ENCODE measurements around the gene GSTO1.

GSTO1 gene

DNA sequence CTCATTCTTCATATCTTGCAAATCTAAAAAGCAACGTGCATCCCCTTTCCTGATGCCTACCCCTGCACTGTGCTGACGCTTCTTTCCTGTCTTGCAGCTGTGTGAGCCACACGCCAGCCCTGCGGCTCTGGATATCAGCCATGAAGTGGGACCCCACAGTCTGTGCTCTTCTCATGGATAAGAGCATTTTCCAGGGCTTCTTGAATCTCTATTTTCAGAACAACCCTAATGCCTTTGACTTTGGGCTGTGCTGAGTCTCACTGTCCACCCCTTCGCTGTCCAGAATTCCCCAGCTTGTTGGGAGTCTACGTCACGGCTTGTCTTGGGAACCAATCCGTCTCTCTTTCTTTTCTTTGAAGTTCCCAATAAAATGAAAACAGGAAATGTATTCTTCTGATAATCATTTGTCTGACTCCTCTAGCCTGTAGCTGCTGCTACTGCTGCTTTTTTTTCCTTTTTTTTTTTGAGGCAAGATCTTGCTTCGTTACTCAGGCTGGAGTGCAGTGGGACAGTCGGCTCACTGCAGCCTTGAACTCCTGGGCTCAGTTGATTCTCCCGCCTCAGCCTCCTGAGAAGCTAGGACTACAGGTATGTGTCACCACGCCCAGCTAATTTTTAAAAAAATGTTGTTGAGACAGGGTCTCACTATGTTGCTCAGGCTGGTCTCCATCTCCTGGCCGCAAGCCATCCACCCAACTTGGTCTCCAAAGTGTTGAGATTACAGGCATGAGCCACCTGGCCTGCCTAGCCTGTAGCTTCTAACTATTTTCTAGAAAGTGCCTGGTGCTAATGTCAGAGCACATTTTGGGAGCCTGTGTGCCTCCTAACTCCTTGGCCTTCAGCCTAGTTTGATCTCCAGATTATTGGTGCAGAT is 44.6 kb downstream of the GSTO1 start:
- TF ChIP-seq, protein P1, sequence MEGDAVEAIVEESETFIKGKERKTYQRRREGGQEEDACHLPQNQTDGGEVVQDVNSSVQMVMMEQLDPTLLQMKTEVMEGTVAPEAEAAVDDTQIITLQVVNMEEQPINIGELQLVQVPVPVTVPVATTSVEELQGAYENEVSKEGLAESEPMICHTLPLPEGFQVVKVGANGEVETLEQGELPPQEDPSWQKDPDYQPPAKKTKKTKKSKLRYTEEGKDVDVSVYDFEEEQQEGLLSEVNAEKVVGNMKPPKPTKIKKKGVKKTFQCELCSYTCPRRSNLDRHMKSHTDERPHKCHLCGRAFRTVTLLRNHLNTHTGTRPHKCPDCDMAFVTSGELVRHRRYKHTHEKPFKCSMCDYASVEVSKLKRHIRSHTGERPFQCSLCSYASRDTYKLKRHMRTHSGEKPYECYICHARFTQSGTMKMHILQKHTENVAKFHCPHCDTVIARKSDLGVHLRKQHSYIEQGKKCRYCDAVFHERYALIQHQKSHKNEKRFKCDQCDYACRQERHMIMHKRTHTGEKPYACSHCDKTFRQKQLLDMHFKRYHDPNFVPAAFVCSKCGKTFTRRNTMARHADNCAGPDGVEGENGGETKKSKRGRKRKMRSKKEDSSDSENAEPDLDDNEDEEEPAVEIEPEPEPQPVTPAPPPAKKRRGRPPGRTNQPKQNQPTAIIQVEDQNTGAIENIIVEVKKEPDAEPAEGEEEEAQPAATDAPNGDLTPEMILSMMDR (IDR thresholded peaks at IDR 0.05; ENCODE audit: unreplicated experiment in 3 of 3), result no peak
- peaks cover 24% of the 10 kb centered on the region for H3K4me1 Mint-ChIP-seq
- H3K36me3 Mint-ChIP-seq (ENCODE audit: low read depth), result no peaks in the 10 kb centered on the region
- peak overlapping the region in 1 of 3 experiments; percentile 5 for H3K4me3 Mint-ChIP-seq
- peaks cover 4% of the 10 kb centered on the region for H3K27me3 Mint-ChIP-seq (ENCODE audit: low read depth)
- H3K27ac Mint-ChIP-seq, result peak overlapping the region in 2 of 3 experiments; percentile 62 to 73
- H3K9me3 Mint-ChIP-seq, result peaks cover 2% of the 10 kb centered on the region

DNA sequence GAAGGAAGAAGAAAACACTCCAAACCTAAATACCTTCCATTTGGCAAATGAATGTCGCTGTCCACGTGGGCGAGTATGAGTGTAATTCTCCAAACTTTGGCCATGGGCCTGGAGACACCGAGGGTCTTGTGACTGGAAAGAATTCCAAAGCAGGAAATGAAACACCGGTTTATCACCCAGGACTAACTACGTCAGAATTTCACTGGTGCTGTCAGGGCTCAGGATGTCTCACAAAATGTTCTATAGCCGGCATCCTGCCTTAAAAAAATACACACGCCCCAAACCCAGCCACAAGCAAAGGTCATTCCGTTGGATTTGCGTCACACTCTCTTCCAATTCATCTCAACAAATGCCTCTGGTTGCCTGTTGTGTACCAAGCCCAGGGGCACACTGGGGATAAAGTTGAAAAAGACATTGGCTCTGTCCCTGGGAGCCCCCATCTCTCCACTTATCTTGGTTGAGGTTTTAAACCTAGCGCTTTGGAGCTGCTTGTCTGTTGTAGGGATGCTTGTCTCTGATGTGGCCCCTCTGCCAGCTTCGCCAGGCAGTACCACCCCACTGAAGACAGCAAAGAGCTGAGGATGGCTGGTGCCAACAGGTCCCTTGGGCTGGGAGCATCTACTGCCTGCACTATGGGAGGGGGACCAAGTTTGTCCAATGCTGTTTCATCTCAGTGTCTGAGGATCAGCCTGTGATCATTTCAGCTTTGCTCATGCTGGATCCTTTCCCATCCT is 45.5 kb downstream of the GSTO1 start:
- Mint-ChIP-seq H3K27ac (peak overlapping the region in 1 of 3 experiments; percentile 73), H3K4me3 (no peak overlapping the region), H3K4me1 (peaks cover 29% of the 10 kb centered on the region), H3K9me3 (peaks cover 2% of the 10 kb centered on the region), H3K27me3 (ENCODE audit: low read depth) (peaks cover 4% of the 10 kb centered on the region), H3K36me3 (ENCODE audit: low read depth) (no peaks in the 10 kb centered on the region)
- TF ChIP-seq, protein P1 (IDR thresholded peaks at IDR 0.05; ENCODE audit: unreplicated experiment in 3 of 3), result no peak

DNA sequence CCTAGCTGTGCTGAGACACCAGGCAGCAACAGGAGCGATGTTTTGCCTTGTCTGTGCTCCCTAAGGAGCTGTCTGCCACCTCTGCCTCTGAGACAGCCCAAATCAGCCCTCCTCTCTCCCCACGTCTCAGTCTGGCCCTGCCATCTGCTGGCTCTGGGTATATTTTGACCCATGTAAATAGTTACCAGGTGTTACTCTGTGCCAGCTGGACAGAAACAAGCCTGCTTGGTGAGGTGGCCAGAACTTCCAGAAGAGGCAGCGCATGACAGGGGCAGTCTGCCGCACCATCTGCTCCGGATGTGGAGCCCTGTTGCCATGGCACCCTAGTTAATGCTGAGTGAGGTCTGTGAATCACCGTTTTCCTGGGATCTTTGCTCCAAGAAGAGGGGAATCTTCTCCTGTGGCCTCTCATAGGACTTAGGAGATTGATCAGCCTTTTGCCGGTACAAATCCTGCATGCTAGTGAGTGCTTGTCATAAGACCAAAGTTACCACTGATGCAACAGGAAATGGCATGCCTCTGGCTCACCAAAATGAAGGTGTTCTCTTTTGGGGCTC is 46.1 kb downstream of the GSTO1 start:
- Mint-ChIP-seq H3K27me3 (ENCODE audit: low read depth) (peaks cover 8% of the 10 kb centered on the region), H3K36me3 (ENCODE audit: low read depth) (no peaks in the 10 kb centered on the region), H3K4me1 (peaks cover 33% of the 10 kb centered on the region), H3K9me3 (peaks cover 2% of the 10 kb centered on the region), H3K4me3 (no peak overlapping the region), H3K27ac (peak overlapping the region in 2 of 3 experiments; percentile 15 to 73)
- TF ChIP-seq, protein P1 (IDR thresholded peaks at IDR 0.05; ENCODE audit: unreplicated experiment in 3 of 3), result no peak

DNA sequence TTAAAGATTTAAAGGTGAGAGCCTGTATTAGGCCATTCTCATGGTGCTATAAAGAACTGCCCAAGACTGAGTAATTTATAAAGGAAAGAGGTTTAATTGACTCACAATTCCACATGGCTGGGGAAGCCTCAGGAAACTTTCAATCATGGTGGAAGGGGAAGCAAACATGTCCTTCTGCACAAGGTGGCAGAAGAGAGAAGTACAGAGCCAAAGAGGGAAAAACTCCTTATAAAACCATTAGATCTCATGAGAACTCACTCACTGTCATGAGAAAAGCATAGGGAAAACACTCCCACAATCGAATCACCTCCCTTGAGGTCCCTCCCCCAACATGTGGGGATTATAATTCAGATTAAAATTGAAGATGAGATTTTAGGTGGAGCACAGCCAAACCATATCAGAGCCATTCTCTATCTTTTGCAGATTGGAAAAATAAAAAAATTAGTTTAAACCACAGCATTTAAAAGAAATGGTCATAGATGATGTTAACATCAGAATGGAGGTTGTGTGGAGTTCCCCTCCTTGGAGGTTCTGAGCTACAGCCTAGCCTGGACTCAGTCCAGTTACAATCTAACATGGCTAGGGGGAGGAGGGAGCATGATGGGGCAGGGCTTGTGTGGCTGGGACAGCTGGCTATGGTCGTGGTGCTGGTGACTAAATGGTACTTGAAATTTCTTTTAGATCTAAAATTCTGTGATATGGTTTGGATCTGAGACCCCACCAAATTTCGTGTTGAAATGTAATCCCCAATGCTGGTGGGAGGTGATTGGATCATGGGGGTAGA is 47.4 kb downstream of the GSTO1 start:
- TF ChIP-seq, protein P1 (IDR thresholded peaks at IDR 0.05; ENCODE audit: unreplicated experiment in 3 of 3), result no peak
- no peaks in the 10 kb centered on the region for H3K36me3 Mint-ChIP-seq (ENCODE audit: low read depth)
- H3K27me3 Mint-ChIP-seq (ENCODE audit: low read depth), result peaks cover 8% of the 10 kb centered on the region
- H3K27ac Mint-ChIP-seq, result no peak overlapping the region
- H3K4me1 Mint-ChIP-seq, result peaks cover 35% of the 10 kb centered on the region
- H3K9me3 Mint-ChIP-seq, result peaks cover 2% of the 10 kb centered on the region
- H3K4me3 Mint-ChIP-seq, result no peak overlapping the region

DNA sequence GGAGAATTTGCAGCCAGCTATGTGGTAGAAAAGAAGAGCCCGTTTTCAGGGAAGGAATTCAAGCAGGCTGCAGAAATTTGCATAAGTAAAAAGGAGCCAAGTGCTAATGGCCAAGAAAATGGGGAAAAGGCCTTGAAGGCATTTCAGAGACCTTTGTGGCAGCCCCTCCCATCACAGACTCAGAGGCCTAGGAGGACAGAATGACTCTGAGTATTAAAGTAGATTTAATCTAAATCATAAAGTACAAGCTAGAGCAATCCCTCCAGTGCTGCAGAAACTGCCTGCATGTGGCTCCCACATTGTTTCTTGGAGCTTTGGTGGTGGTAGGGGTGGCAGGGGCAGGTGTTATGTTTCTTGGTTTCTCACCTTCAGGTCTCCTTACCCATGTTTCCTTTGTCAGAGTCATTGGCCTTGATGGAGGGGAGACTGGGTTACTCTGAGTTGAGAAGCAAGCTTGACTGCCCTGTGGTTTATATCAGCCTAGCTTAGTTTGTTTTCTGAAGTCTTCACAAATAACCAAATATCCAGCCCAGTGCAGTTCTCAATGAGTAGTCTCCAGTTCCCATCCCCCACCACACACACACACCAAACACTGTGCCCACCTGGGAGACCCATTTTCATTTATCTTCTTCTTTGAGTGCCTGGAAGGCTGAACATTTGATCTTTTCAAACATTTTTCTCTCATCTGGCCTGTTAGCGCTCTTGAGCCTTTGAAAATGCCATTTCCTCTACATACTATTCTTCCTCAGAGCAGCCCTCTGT is 49.1 kb downstream of the GSTO1 start:
- no peak overlapping the region for H3K27ac Mint-ChIP-seq
- TF ChIP-seq, protein P1 (IDR thresholded peaks at IDR 0.05; ENCODE audit: unreplicated experiment in 3 of 3), result no peak

More for the DNA sequence above, 49.1 kb downstream of the GSTO1 start:
- Mint-ChIP-seq H3K27me3 (ENCODE audit: low read depth) (peaks cover 8% of the 10 kb centered on the region), H3K9me3 (peaks cover 2% of the 10 kb centered on the region), H3K4me3 (no peak overlapping the region), H3K4me1 (peaks cover 34% of the 10 kb centered on the region), H3K36me3 (ENCODE audit: low read depth) (no peaks in the 10 kb centered on the region)
